CD4-positive, alpha-beta T cell treated with Interleukin-10 for 1 hour (primary cell): ENCODE data around the gene SKP2.
"Not testable (repeated sequence)": the region's sequence is repeated elsewhere in the genome, so short reads cannot be mapped to it uniquely, and the experiment has no call there.

ENCODE experiments used
- DNase-seq: peaks from one replicate; pipeline ENCODE4 v3.0.0-alpha.2; 2020

The SKP2 gene

GRCh38 chr5:36151434-36152323 lies at the start of gene SKP2, which contains the start of gene LMBRD2:
SKP2 (plus strand) TSS chr5:36152111; CDS start chr5:36152263, 152 bp downstream.
LMBRD2 (minus strand) TSS chr5:36151887; CDS start chr5:36143349, 8,538 bp downstream.
- DNase-seq = peak; percentile 97

- no peak for DNase-seq
Measured at GRCh38 chr5:36105819-36106218, 46.1 kb upstream of the SKP2 start.

DNA sequence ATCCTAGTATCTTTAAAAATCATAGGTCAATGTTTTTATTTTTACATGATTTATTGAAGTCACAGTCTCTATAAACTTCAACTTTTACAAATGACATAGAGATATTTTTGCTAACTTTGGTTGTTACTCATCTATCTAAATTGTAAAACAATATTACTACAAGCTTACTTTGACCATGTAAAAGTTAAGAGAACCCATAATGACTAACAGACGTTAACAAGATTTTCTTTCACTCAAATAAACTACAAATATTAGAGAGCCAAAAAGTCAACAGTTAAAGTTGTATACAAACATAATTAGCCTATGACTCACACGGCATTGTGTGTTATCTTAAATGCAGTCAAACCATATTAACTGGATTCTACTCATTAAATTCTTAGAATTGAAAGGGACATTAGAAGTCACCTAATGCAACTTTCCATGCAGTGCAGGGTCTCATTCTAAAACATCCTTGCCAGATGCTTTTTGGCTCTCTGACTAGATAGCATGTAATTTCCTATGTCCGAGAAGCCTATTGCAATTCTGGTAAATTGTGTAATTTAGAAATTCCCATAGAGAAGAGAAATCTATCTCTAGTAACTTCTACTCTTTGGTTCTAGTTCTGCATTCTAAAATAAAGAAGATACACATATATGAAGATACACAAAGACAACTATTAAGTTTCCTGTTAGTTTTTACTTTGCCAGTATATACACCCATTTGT lies 43.0 kb upstream of the SKP2 start:
- DNase-seq = no peak

DNA sequence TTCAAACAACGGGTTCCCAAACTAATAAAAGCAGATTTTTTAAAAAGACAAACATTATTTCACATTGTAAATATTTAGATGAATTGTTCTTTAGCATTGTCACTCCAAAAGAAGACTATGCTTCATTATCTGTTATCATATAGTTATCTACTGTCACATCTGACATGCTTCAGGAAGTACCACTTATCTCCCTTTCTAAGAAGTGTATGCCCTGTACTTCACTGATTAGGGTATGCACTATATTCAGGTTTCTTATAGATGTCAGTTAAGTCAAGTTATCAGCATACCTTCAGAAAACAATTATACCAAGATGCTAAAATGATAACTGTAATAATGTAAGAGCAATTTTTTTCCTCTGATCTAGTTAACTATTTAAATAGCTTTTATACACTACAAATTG lies 40.7 kb upstream of the SKP2 start:
- no peak for DNase-seq

GRCh38 chr5:36125868-36126267 lies 26.0 kb upstream of the SKP2 start:
- no peak for DNase-seq

- no peak for DNase-seq
Measured at GRCh38 chr5:36128795-36129194, 23.1 kb upstream of the SKP2 start.

DNA sequence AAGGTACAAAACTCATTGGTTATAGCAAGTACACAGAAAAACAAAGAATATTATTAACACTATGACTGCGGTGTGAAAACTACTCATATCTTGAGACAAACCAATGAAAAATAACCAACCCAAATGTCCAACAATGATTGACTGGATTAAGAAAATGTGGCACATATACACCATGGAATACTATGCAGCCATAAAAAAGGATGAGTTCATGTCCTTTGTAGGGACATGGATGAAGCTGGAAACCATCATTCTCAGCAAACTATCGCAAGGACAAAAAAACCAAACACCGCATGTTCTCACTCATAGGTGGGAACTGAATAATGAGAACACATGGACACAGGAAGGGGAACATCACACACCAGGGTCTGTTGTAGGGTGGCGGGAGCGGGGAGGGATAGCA lies 22.2 kb upstream of the SKP2 start:
- not testable (repeated sequence) for DNase-seq

DNA sequence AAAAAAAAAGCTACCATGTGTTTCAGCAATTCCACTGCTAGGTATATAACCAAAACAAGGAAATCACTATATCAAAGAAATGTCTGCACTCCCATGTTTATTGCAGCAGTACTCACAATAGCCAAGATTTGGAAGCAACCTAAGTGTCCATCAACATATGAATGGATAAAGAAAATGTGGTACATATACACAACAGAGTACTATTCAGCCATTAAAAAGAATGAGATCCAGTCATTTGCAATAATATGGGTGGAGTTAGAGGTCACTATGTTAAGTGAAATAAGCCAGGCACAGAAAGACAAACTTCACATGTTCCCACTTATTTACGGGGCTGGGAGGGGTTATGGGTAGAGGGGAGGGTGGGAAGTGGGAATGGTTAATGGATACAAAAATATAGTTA lies 18.9 kb upstream of the SKP2 start:
- not testable (repeated sequence) for DNase-seq

GRCh38 chr5:36135988-36136387 lies 15.9 kb upstream of the SKP2 start:
- DNase-seq = no peak

GRCh38 chr5:36136581-36136980 lies 15.3 kb upstream of the SKP2 start:
- DNase-seq = no peak

DNA sequence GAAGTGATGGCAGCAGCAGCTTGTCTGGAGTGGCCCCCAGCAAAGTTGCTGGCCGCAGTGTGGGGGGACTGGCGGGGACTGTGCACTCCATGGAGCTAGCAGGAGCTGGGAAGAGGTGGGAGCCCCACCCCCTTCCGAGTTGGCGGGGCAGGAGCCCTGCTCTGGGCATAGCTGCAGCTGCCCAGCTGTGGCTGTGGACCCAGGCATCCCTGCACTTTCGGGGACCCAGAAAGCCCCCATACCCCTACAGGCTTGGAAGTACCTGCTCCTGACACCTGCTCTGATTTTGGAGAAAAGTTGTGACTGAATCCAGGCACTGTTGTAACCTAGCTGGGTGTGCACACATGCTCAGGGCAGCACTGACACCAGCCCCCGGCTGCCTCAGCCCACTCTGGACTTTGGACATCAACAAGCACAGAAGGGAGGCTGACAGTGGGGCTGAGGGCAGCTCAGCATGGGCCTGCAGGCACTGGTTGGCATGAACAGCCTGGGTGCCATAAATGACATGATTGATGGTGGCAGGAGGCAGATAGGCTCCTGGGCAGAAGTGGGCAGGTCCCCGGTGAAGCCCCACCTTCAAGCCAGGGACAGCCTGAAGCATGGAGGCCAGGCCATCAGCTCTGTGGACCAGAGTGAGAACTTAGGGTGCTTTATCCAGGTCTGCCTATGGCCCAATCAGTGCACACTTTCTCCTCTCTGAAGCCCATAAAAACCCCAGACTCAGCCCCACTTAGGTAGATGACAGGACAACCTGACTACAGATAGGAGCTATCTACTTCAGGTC lies 12.8 kb upstream of the SKP2 start:
- no peak for DNase-seq

GRCh38 chr5:36145311-36145710 lies 6.6 kb upstream of the SKP2 start:
- no peak for DNase-seq

- no peak for DNase-seq
Measured at GRCh38 chr5:36146390-36146789, 5.5 kb upstream of the SKP2 start.

GRCh38 chr5:36147681-36148080 lies 4.2 kb upstream of the SKP2 start:
- DNase-seq = no peak

DNA sequence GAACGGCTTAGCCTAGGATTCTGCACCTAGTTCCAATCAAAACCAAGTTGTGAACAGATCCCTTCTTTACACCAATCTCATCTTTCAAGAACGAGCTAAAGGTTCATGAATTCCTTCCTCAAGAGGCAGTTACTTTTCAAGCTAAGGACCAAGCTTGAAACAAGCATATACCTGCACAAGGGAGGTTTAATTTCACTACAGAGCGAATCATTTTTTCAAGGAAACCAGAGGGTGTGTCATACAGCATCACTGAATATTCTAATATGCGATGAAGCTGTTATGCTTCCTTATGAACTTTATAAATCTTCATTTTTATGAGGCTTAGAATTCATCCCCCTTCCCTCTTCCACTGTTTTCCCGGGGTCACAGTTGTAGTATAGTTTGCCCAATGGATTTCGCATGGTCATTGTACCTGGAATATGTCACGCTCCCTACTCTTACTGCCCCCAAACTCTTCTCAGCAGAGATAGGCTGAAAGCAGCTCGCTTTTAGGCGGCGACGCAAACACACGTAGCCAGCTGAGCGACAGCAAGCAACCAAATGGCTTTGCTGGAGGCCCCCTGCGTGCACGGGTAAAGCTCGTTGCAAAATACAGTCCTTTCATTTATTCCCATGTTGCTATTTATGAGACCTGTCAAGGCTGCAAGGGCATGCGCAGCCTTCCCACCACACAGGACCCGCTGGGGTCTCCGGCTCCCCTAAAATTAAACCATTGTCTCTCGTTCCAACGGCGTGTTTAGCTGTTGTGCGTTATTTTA lies 1.1 kb upstream of the SKP2 start:
- peak; percentile 38 for DNase-seq

- DNase-seq = no peak
Measured at GRCh38 chr5:36152324-36153297, 700 bp downstream of the SKP2 start.

- DNase-seq = no peak
Measured at GRCh38 chr5:36153298-36153677, 1.4 kb downstream of the SKP2 start.

- DNase-seq = no peak
Measured at GRCh38 chr5:36153726-36154125, 1.8 kb downstream of the SKP2 start.

GRCh38 chr5:36155291-36155690 lies 3.4 kb downstream of the SKP2 start:
- no peak for DNase-seq

GRCh38 chr5:36156121-36156601 lies 4.2 kb downstream of the SKP2 start:
- no peak for DNase-seq

GRCh38 chr5:36156619-36157018 lies 4.7 kb downstream of the SKP2 start:
- no peak for DNase-seq
